Uterus (tissue), 4 donors: ENCODE results near the gene MEGF8. TPM values are rescaled to one million over a fixed set of nuclear protein-coding genes. Genes with fewer than 3 reads are reported as not detected.

ENCODE experiments used
- DNase-seq, 2 donors: peaks; one replicate each; pipeline ENCODE4 v3.0.0-alpha.2; 2019 to 2020
- H3K27ac ChIP-seq, 2 donors: fragments of 200-600 bp; sonication (generic); 1 replicate in 1 of 2; 2 replicates in 1 of 2; pipeline ENCODE4 v1.5.1; 2016 to 2018
- H3K27me3 ChIP-seq, 2 donors: fragments of 200-600 bp; sonication (generic); one replicate each; pipeline ENCODE4 v1.5.1; 2018 to 2019; ENCODE audit warnings: control low read depth in 1 of 2
- H3K36me3 ChIP-seq, 2 donors: fragments of 200-600 bp; sonication (generic); one replicate each; pipeline ENCODE4 v1.5.1; 2019; ENCODE audit warnings: control low read depth in 1 of 2
- H3K4me1 ChIP-seq, 2 donors: fragments of 200-600 bp; sonication (generic); one replicate each; pipeline ENCODE4 v1.5.1; 2018 to 2019; ENCODE audit warnings: control low read depth in 1 of 2
- H3K4me3 ChIP-seq, 2 donors: fragments of 200-600 bp; sonication (generic); 1 replicate in 1 of 2; 2 replicates in 1 of 2; pipeline ENCODE4 v1.5.1; 2018 to 2019; ENCODE audit warnings: mild to moderate bottlenecking in 1 of 2
- H3K9me3 ChIP-seq, 2 donors: fragments of 200-600 bp; sonication (generic); one replicate each; pipeline ENCODE4 v1.5.1; 2019; ENCODE audit warnings: control low read depth in 1 of 2
- CTCF ChIP-seq, 4 experiments: fragments of 200-600 bp in 2 of 4; fragments of 450-650 bp in 2 of 4; sonication (generic) in 2 of 4; IDR thresholded peaks; one replicate each; pipeline ENCODE4 v1.5.1; 2016 to 2019; ENCODE audit warnings: antibody characterized with exemption in 4 of 4, mild to moderate bottlenecking in 2 of 4, moderate library complexity in 1 of 4
- POLR2A ChIP-seq, 2 donors: fragments of 450-650 bp; IDR thresholded peaks; one replicate each; pipeline ENCODE4 v1.6.1; 2016; ENCODE audit warnings: antibody characterized with exemption in 2 of 2, mild to moderate bottlenecking in 1 of 2, moderate library complexity in 1 of 2
- intact Hi-C: fragments of 100-400 bp; cut with DNase I; formaldehyde crosslinking; loops from one replicate; pipeline ENCODE4 v1.15.1; 2023; ENCODE audit warnings: low total_unique reads
- total RNA-seq, 4 donors: library from RNA; depleted of rRNA in 3 of 4; stranded (reverse); fragments of >200 nt in 3 of 4; gene quantifications; one replicate each; pipeline versions ENCODE4 v1.1.0 to v1.2.4, GENCODE V29; 2014 to 2023
- donor health status: DM: yes; HTN: yes; CAD: no.

The MEGF8 gene
- total RNA-seq, 4 donors from 2014 or later: 3.6 to 30.0 (median 19.1) TPM

GRCh38 chr19:42322305-42322704, 3.1 kb upstream of the MEGF8 start:
- Histone ChIP-seq H3K4me1 (peaks cover 0 to 15% of the 10 kb centered on the region in 2 donors), H3K27me3 (peaks cover 8 to 15% of the 10 kb centered on the region in 2 donors), H3K27ac (no peak overlapping the region), H3K4me3 (no peak overlapping the region), H3K36me3 (no peaks in the 10 kb centered on the region), H3K9me3 (no peaks in the 10 kb centered on the region)
- TF ChIP-seq POLR2A (IDR thresholded peaks at IDR 0.05) (no peak), CTCF (IDR thresholded peaks at IDR 0.05) (no peak)
- intact Hi-C loops: no loop called here
- DNase-seq: no peak

- H3K36me3 ChIP-seq: no peaks in the 10 kb centered on the region
- no peak for TF ChIP-seq CTCF (IDR thresholded peaks at IDR 0.05)
- TF ChIP-seq POLR2A (IDR thresholded peaks at IDR 0.05): no peak
- H3K27me3 ChIP-seq: peaks cover 8 to 15% of the 10 kb centered on the region in 2 donors
- H3K9me3 ChIP-seq: no peaks in the 10 kb centered on the region
- DNase-seq: no peak
- H3K4me3 ChIP-seq: no peak overlapping the region
- H3K27ac ChIP-seq: no peak overlapping the region
- peaks cover 0 to 20% of the 10 kb centered on the region in 2 donors for H3K4me1 ChIP-seq
- intact Hi-C loops: no loop called here
Observed at GRCh38 chr19:42323473-42323851, 2.0 kb upstream of the MEGF8 start.

DNA sequence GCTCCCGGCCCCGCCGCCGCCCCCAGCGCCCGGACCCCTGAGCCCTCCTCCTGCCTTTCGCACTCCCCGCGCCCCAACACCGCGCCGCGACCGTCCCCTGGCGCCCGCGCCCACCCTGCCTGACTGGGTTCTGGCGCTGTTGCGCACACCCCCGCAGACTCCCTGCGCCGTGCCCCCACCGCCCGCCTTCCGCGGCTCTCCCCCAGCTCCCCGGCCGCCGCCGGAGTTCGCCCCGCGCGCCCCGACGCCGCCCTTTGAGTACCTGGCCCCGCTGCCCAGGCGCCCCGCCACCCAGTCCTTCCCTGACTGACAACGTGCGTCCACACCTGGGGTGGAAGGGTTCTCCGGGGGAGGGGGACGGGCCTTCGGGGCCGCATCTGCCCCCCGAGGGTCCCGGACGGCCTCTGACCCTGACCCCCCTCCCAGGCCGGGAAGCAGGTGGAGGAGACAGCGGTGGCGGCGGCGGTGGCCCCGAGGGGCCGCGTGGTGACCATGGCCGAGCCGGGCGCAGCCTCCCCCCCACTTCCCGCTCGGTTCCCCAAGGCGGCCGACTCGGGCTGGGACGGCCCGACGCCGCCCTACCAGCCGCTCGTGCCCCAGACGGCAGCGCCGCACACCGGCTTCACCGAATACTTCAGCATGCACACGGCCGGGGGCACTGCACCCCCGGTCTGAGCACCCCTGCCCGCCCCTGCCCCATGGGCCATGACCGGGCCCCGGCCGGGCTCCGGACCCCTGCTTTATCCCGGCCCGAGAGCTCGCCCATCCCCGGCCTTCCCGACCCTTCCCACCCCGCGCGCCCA, 1.4 kb upstream of the MEGF8 start:
- H3K4me3 ChIP-seq: peak overlapping the region in 1 of 2 donors; percentile 90
- no peak for DNase-seq

GRCh38 chr19:42324655-42325307, 654 bp upstream of the MEGF8 start:
- peaks cover 0 to 20% of the 10 kb centered on the region in 2 donors for H3K4me1 ChIP-seq
- TF ChIP-seq POLR2A (IDR thresholded peaks at IDR 0.05): no peak
- peak in 1 of 4 experiments; percentile 77 for TF ChIP-seq CTCF (IDR thresholded peaks at IDR 0.05)

More for the DNA sequence above, 1.4 kb upstream of the MEGF8 start:
- no peak for TF ChIP-seq POLR2A (IDR thresholded peaks at IDR 0.05)
- TF ChIP-seq CTCF (IDR thresholded peaks at IDR 0.05): peak in 1 of 4 experiments; percentile 14
- H3K27me3 ChIP-seq: peaks cover 8 to 15% of the 10 kb centered on the region in 2 donors
- H3K9me3 ChIP-seq: no peaks in the 10 kb centered on the region
- no peaks in the 10 kb centered on the region for H3K36me3 ChIP-seq
- H3K27ac ChIP-seq: no peak overlapping the region
- peaks cover 0 to 20% of the 10 kb centered on the region in 2 donors for H3K4me1 ChIP-seq
- intact Hi-C loops: no loop called here

More at GRCh38 chr19:42324655-42325307, 654 bp upstream of the MEGF8 start:
- Histone ChIP-seq H3K9me3 (no peaks in the 10 kb centered on the region), H3K36me3 (no peaks in the 10 kb centered on the region), H3K27me3 (peaks cover 8 to 15% of the 10 kb centered on the region in 2 donors), H3K27ac (no peak overlapping the region), H3K4me3 (peak overlapping the region; percentile 73 to 90)
- intact Hi-C loops: no loop called here
- peak in 1 of 2 donors; percentile 33 for DNase-seq
